Naive thymus-derived CD8-positive, alpha-beta T cell (primary cell): ENCODE results near the gene DSE. TPM values are rescaled to one million over a fixed set of nuclear protein-coding genes. Genes with fewer than 3 reads are reported as not detected.

Source experiments
- ATAC-seq, 2 donors: fragments of 150-1000 bp; cut with Tn5 transposase in 1 of 2; sonication (Bioruptor Pico), chemical (Tn5 transposase) in 1 of 2; 1 replicate in 1 of 2; 2 replicates in 1 of 2; pipeline ENCODE4 v1.10.0; 2021; ENCODE audit warnings: mild to moderate bottlenecking in 2 of 2, moderate library complexity in 2 of 2
- POLR2A ChIA-PET: fragments of 350-600 bp; sonication (Branson Sonifier 250); formaldehyde crosslinking; loops from one replicate; lab custom pipeline; 2021; ENCODE audit warnings: antibody characterized with exemption; lab: Charles Lee
- DNase-seq, 10 donors: peaks; one replicate each; pipeline versions ENCODE4 v3.0.0 to v3.0.0-alpha.2; 2020 to 2022
- H3K27ac Mint-ChIP-seq, 10 donors: one replicate each; pipeline ENCODE4 v1.8.0; 2020 to 2022; ENCODE audit warnings: mild to moderate bottlenecking in 10 of 10, mixed read lengths in 10 of 10, moderate library complexity in 4 of 10, inconsistent platforms in 1 of 10
- H3K27me3 Mint-ChIP-seq, 5 donors: one replicate each; pipeline ENCODE4 v1.8.0; 2021 to 2022; ENCODE audit warnings: mixed read lengths in 5 of 5
- H3K36me3 Mint-ChIP-seq, 3 donors: one replicate each; pipeline ENCODE4 v1.8.0; 2020 to 2022; ENCODE audit warnings: mixed read lengths in 3 of 3, mild to moderate bottlenecking in 2 of 3, inconsistent platforms in 1 of 3
- H3K4me1 Mint-ChIP-seq, 4 donors: one replicate each; pipeline ENCODE4 v1.8.0; 2021 to 2022; ENCODE audit warnings: mixed read lengths in 4 of 4
- H3K4me3 Mint-ChIP-seq, 10 donors: one replicate each; pipeline ENCODE4 v1.8.0; 2020 to 2022; ENCODE audit warnings: mild to moderate bottlenecking in 10 of 10, mixed read lengths in 10 of 10, moderate library complexity in 6 of 10, inconsistent platforms in 1 of 10
- H3K9me3 Mint-ChIP-seq, 9 donors: one replicate each; pipeline ENCODE4 v1.8.0; 2020 to 2022; ENCODE audit warnings: mixed read lengths in 9 of 9, mild to moderate bottlenecking in 3 of 9, inconsistent platforms in 1 of 9, moderate library complexity in 1 of 9
- polyA plus RNA-seq, 3 donors: library from polyadenylated mRNA; unstranded; fragments of 300-500 nt; fragmentation: Illumina TruSeq; gene quantifications; one replicate each; pipeline ENCODE4 v1.2.3, GENCODE V29; 2021
- total RNA-seq, 8 experiments: library from RNA in 2 of 8; stranded (reverse) in 2 of 8; gene quantifications; one replicate each; pipeline ENCODE4 v1.2.3 and lab custom pipeline; 2021 to 2026

DSE gene
- total and polyA plus RNA-seq, 5 experiments from 2014 or later, result 3.9 to 9.3 (median 4.9) TPM

DNA sequence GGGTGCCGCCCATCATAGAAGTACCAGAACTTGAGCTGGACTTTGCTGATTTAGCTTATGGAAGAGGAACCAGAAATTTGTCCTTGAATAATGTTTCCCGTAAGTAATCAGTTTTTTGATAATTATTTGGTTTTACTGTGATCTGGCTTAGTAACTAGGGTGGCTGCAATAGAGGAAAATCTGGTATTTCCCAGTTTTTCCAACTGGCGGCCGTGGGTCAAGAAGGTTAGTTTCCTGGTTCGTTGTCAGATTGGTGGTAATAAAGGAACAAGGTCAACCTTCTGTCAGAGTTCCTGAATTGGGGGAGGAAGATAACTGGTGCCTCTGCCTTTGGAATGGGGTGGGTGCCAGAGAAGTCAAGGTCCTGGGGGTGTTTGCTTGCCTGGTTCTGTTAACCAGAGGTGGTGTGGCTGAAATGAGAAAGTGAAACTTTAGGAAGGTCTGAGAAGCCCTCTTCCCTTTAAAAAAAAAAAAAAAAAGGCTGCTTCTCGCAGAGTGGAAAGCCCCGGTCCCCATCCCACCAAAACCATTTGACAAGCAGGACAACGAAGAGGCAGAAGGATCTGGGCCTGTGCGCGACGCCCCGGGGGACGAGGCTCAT is 90.7 kb downstream of the DSE start, which contains the start of gene CALHM6:
Gene CALHM6, plus strand, starts transcription at position 45 of the 601 bp plus-strand sequence. Its CDS starts 555 bp downstream, at position 600.
- Mint-ChIP-seq H3K9me3 (no peaks in the 10 kb centered on the region), H3K4me1 (peaks cover 4 to 42% (median 13%) of the 10 kb centered on the region in 4 donors), H3K27me3 (peaks cover 9 to 36% (median 16%) of the 10 kb centered on the region in 5 donors), H3K4me3 (peak within 1 kb of the TSS; percentile 67 to 88 (median 82)), H3K27ac (peak within 1 kb of the TSS in 8 of 10 donors; percentile 10 to 87 (median 52)), H3K36me3 (no peaks in the 10 kb centered on the region)
- POLR2A ChIA-PET, result interaction anchor here (2.3 kb wide), 1 partner anchor 182 kb away, joined by 11 read pairs; the partner anchor contains the start of gene TSPYL1
- DNase-seq, result peak in 1 of 10 donors; percentile 0
- ATAC-seq, result no peak

DNA sequence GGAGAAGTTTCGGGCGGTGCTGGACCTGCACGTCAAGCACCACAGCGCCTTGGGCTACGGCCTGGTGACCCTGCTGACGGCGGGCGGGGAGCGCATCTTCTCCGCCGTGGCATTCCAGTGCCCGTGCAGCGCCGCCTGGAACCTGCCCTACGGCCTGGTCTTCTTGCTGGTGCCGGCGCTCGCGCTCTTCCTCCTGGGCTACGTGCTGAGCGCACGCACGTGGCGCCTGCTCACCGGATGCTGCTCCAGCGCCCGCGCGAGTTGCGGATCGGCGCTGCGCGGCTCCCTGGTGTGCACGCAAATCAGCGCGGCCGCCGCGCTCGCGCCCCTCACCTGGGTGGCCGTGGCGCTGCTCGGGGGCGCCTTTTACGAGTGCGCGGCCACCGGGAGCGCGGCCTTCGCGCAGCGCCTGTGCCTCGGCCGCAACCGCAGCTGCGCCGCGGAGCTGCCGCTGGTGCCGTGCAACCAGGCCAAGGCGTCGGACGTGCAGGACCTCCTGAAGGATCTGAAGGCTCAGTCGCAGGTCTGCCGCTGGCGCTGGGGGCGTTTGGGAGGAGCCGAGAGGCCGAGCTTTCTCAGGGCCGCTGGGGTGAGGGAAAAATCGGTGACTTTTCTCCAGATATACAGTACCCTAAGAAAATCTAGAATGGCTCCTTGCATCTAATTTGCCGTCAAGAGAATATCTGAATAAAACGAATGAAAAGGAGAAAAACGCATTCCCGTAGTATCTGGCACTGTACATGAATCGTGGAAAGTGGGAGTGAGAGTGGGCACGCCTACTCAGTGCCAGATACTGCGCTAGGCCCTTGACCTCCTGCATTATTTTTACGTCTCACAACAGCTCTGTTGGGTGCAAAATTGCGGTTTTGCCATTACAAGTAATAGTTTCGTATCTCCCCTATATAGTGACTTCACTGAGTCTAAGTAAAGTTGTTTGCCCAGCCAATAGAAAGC is 91.5 kb downstream of the DSE start:
- POLR2A ChIA-PET, result interaction anchor here (2.3 kb wide), 1 partner anchor 183 kb away, joined by 11 read pairs; the partner anchor contains the start of gene TSPYL1
- H3K27ac Mint-ChIP-seq, result peak overlapping the region in 6 of 10 donors; percentile 10 to 87 (median 60)
- H3K9me3 Mint-ChIP-seq, result no peaks in the 10 kb centered on the region
- DNase-seq (peak; percentile 22 to 70 (median 46)), ATAC-seq (peak; percentile 93)
- H3K27me3 Mint-ChIP-seq, result peaks cover 9 to 36% (median 16%) of the 10 kb centered on the region in 5 donors
- H3K4me3 Mint-ChIP-seq, result peak overlapping the region; percentile 67 to 88 (median 82)
- peaks cover 4 to 50% (median 13%) of the 10 kb centered on the region in 4 donors for H3K4me1 Mint-ChIP-seq
- H3K36me3 Mint-ChIP-seq, result no peaks in the 10 kb centered on the region

DNA sequence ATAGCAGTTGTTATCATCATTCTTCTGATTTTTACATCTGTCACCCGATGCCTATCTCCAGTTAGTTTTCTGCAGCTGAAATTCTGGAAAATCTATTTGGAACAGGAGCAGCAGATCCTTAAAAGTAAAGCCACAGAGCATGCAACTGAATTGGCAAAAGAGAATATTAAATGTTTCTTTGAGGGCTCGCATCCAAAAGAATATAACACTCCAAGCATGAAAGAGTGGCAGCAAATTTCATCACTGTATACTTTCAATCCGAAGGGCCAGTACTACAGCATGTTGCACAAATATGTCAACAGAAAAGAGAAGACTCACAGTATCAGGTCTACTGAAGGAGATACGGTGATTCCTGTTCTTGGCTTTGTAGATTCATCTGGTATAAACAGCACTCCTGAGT is 92.6 kb downstream of the DSE start:
- Mint-ChIP-seq H3K4me1 (peaks cover 4 to 58% (median 13%) of the 10 kb centered on the region in 4 donors), H3K27ac (no peak overlapping the region), H3K36me3 (no peaks in the 10 kb centered on the region), H3K27me3 (peaks cover 9 to 36% (median 17%) of the 10 kb centered on the region in 5 donors), H3K4me3 (peak overlapping the region in 2 of 10 donors; percentile 83 to 85), H3K9me3 (no peaks in the 10 kb centered on the region)
- no peak for DNase-seq
- ATAC-seq, result no peak
- POLR2A ChIA-PET, result no interaction called here

- H3K27me3 Mint-ChIP-seq, result peaks cover 9 to 28% (median 16%) of the 10 kb centered on the region in 5 donors
- POLR2A ChIA-PET, result no interaction called here
- DNase-seq (no peak), ATAC-seq (no peak)
- H3K4me1 Mint-ChIP-seq, result peaks cover 4 to 58% (median 13%) of the 10 kb centered on the region in 4 donors
- no peaks in the 10 kb centered on the region for H3K9me3 Mint-ChIP-seq
- no peaks in the 10 kb centered on the region for H3K36me3 Mint-ChIP-seq
- H3K27ac Mint-ChIP-seq, result peak overlapping the region in 3 of 10 donors; percentile 21 to 66 (median 63)
- H3K4me3 Mint-ChIP-seq, result peak overlapping the region in 1 of 10 donors; percentile 36
These were observed 94.5 kb downstream of the DSE start for GRCh38 chr6:116465246-116465645.

DNA sequence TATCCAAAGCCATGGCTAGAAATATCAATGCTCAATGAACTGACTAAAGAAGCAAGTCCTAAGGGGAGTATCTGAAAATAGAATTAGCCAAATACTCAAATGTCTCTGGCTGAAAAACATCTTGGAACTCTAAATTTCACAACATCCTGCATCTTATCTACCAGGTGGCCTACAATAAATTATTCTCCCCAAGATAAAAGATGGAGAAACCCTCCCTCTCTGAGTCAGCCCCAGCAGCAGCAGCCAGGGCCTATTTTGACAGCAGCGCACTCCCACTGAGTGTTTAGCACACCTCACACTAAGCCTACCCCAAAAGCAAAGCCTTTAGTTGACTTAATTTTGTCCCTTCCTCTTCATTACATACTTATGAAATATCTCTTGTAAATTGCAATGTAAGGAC is 96.3 kb downstream of the DSE start:
- Mint-ChIP-seq H3K27me3 (peaks cover 0 to 18% (median 9%) of the 10 kb centered on the region in 5 donors), H3K9me3 (no peaks in the 10 kb centered on the region), H3K4me3 (no peak overlapping the region), H3K4me1 (peaks cover 0 to 46% (median 3%) of the 10 kb centered on the region in 4 donors), H3K27ac (peak overlapping the region in 3 of 10 donors; percentile 27 to 43 (median 30)), H3K36me3 (no peaks in the 10 kb centered on the region)
- ATAC-seq, result no peak
- DNase-seq, result no peak
- POLR2A ChIA-PET, result no interaction called here

GRCh38 chr6:116467514-116467913 is 96.8 kb downstream of the DSE start:
- DNase-seq (no peak), ATAC-seq (no peak)
- Mint-ChIP-seq H3K27ac (peak overlapping the region in 1 of 10 donors; percentile 27), H3K36me3 (no peaks in the 10 kb centered on the region), H3K4me3 (no peak overlapping the region), H3K27me3 (peaks cover 0 to 16% (median 8%) of the 10 kb centered on the region in 5 donors), H3K9me3 (no peaks in the 10 kb centered on the region), H3K4me1 (peaks cover 0 to 45% (median 3%) of the 10 kb centered on the region in 4 donors)
- POLR2A ChIA-PET, result no interaction called here

- DNase-seq (no peak), ATAC-seq (no peak)
- peaks cover 0 to 37% (median under 1%) of the 10 kb centered on the region in 4 donors for H3K4me1 Mint-ChIP-seq
- H3K27ac Mint-ChIP-seq, result no peak overlapping the region
- H3K36me3 Mint-ChIP-seq, result no peaks in the 10 kb centered on the region
- POLR2A ChIA-PET, result no interaction called here
- no peaks in the 10 kb centered on the region for H3K9me3 Mint-ChIP-seq
- H3K27me3 Mint-ChIP-seq, result peaks cover 0 to 9% (median 4%) of the 10 kb centered on the region in 5 donors
- no peak overlapping the region for H3K4me3 Mint-ChIP-seq
These were observed 97.5 kb downstream of the DSE start for GRCh38 chr6:116468293-116468692.

DNA sequence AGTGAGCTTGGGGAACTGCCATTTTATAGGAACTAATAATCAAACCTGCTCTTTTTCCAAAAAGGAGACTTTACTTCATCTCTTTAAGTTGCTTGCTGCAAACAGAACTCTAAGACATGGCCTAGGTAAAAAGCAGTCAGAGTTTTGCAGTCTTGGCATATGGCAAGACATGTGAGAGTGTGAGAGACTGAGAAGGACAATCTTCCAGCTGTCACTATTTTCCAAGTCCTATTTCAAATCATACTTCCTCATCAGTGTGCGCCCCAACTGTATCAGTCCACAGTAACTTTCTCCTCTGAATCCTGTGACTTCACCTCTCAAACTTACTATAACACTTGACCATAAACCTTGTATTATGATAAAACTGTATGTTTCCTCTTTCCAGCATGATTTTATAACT is 100.8 kb downstream of the DSE start:
- Mint-ChIP-seq H3K36me3 (no peaks in the 10 kb centered on the region), H3K27ac (no peak overlapping the region), H3K4me1 (peaks cover 9 to 36% (median 19%) of the 10 kb centered on the region in 4 donors), H3K4me3 (no peak overlapping the region), H3K9me3 (no peaks in the 10 kb centered on the region), H3K27me3 (peaks cover 0 to 3% (median 0%) of the 10 kb centered on the region in 5 donors)
- ATAC-seq (no peak), DNase-seq (no peak)
- POLR2A ChIA-PET, result no interaction called here

- no peak for DNase-seq
- ATAC-seq, result no peak
- Mint-ChIP-seq H3K9me3 (no peaks in the 10 kb centered on the region), H3K4me3 (no peak overlapping the region), H3K4me1 (peaks cover 9 to 31% (median 22%) of the 10 kb centered on the region in 4 donors), H3K27me3 (peaks cover 0 to 3% (median 0%) of the 10 kb centered on the region in 5 donors), H3K27ac (no peak overlapping the region), H3K36me3 (no peaks in the 10 kb centered on the region)
- POLR2A ChIA-PET, result no interaction called here
These were observed 102.0 kb downstream of the DSE start for GRCh38 chr6:116472706-116473105.

DNA sequence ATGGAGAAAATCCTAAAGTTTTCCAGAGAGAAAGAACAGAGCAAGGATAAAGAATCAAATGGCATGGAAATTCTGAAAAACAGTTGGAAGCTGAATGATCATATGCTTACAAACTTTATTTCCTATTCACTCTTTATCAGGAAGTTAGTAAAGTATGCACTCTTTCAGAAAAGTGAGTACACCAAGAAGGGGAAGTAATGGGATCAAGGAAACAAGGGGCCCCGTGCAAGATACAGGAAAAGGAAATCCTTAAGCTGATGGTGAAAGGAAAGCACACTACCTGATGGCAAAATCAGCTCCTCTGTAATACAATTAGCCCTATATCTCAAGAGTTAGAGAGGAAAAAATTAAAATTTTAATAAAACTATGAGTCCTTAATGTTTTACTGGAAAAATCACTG is 104.4 kb downstream of the DSE start:
- Mint-ChIP-seq H3K4me1 (peaks cover 9 to 29% (median 22%) of the 10 kb centered on the region in 4 donors), H3K27me3 (peaks cover 0 to 5% (median 0%) of the 10 kb centered on the region in 5 donors), H3K27ac (peak overlapping the region in 5 of 10 donors; percentile 16 to 75 (median 41)), H3K4me3 (peak overlapping the region in 7 of 10 donors; percentile 0 to 84 (median 26)), H3K9me3 (peaks cover 0 to 3% (median 0%) of the 10 kb centered on the region in 9 donors), H3K36me3 (no peaks in the 10 kb centered on the region)
- POLR2A ChIA-PET, result no interaction called here
- no peak for ATAC-seq
- no peak for DNase-seq

DNA sequence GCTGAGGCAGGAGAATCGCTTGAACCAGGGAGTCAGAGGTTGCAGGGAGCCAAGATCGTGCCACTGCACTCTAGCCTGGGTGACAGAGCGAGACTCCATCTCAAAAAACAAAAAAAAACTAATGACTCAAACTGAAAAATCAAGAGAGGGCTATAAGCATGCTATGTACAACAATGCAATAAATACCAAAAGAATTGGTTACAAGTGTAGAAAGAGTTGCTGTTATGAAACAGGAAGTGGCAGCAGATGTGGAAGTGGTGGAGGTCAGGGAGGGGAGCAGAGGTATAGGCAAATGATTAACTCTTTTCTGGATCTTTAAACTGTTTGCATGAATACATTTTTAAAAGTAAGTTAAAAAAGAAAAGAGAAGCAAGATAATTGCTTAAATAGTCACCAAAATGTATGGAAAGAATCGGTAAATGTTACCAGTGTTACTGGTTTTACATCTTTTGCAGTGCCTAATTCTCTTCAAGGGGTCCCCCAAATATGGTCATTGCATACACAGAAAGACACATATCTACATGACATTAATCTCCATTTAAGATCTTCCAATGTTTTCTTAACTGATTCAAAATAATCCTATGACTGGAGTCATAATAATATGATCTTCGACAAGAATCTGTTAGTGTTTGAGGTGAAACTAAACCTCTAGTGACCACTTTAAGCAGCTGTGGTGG is 105.4 kb downstream of the DSE start:
- DNase-seq (peak in 3 of 10 donors; percentile 30 to 39 (median 34)), ATAC-seq (peak; percentile 62 to 85)
- Mint-ChIP-seq H3K9me3 (peaks cover 0 to 3% (median 0%) of the 10 kb centered on the region in 9 donors), H3K4me1 (peaks cover 9 to 29% (median 22%) of the 10 kb centered on the region in 4 donors), H3K4me3 (peak overlapping the region in 9 of 10 donors; percentile 0 to 84 (median 43)), H3K27me3 (peaks cover 0 to 6% (median 0%) of the 10 kb centered on the region in 5 donors), H3K27ac (peak overlapping the region in 6 of 10 donors; percentile 3 to 82 (median 58)), H3K36me3 (no peaks in the 10 kb centered on the region)
- POLR2A ChIA-PET, result no interaction called here

DNA sequence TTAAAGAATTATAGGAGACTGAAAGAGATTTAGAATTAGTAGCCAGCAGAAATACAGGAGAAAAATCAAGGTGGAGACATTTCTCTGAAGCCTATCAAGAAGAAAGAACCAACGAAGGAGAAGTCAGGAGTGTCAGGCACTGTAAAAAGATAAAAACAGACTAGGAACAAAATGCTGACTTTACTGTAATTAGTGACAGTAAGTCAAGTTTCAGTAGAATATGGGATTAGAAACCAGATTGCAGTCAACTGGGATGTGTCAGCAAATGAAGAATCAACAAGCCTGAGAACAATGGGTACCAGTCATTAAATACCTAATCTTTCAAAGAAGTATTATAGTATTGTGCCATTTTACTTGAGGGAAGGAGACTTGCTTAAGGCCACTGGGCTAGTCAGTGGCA is 112.0 kb downstream of the DSE start:
- H3K4me3 Mint-ChIP-seq, result no peak overlapping the region
- ATAC-seq (no peak), DNase-seq (no peak)
- H3K9me3 Mint-ChIP-seq, result peaks cover 0 to 3% (median 0%) of the 10 kb centered on the region in 9 donors
- H3K4me1 Mint-ChIP-seq, result peaks cover 0 to 3% (median 0%) of the 10 kb centered on the region in 4 donors
- H3K27me3 Mint-ChIP-seq, result peaks cover 2 to 18% (median 15%) of the 10 kb centered on the region in 5 donors
- H3K27ac Mint-ChIP-seq, result no peak overlapping the region
- POLR2A ChIA-PET, result no interaction called here
- H3K36me3 Mint-ChIP-seq, result no peaks in the 10 kb centered on the region
